A673 (cell line): ENCODE measurements around the gene ENOX1.

ENCODE experiments used
- CTCF ChIP-seq: fragments of 300-800, 200-600 bp; sonication (generic); conservative IDR thresholded peaks from 2 replicates; pipeline ENCODE4 v1.5.1; 2017; ENCODE audit warnings: low read depth, mild to moderate bottlenecking, antibody characterized with exemption, low read length, moderate library complexity, mixed read lengths
- EZH2 ChIP-seq: fragments of 200-600 bp; sonication (generic); IDR thresholded peaks from 2 replicates; pipeline ENCODE4 v1.6.1; 2017; ENCODE audit warnings: borderline replicate concordance, low read depth, mild to moderate bottlenecking, mixed read lengths, antibody characterized with exemption, low read length; ENCODE audit not compliant: poor library complexity, severe bottlenecking

DNA sequence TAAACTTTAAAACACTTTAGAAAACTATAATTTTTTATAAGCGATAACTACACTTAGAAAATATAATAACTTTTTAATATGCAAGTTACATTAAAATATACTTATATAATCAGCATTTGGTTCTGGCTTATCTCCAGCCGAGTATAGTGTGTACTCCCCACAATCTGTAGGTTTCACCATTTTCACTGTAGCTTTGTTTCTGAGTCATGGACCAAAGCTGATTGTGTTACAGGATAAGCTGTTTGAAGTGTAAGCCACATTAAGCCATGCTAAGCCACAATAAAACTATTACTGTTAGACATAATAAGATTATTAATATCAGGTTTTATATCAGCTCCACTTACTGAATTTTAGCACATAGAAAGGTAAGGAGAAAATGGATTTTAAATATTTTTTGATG lies 48.9 kb upstream of the ENOX1 start:
- TF ChIP-seq CTCF = no peak
- TF ChIP-seq EZH2 = no peak
